Neuronal stem cell (in vitro differentiated cells): ENCODE data around the gene KRTAP4-12.
"Not testable (repeated sequence)": the region's sequence is repeated elsewhere in the genome, so short reads cannot be mapped to it uniquely, and the experiment has no call there.

Experiments
- DNase-seq: peaks from one replicate; pipeline ENCODE4 v3.0.0-alpha.2; 2013; ENCODE audit warnings: low spot score
- H2AFZ ChIP-seq: one replicate; pipeline ENCODE4 v1.6.1; 2013; ENCODE audit warnings: mild to moderate bottlenecking, low read length, inconsistent platforms
- H2AK5ac ChIP-seq: 2 replicates; pipeline ENCODE4 v1.6.1; 2013; ENCODE audit warnings: low read depth, mild to moderate bottlenecking, inconsistent platforms, low read length, moderate library complexity, mixed read lengths
- H2BK120ac ChIP-seq: 2 replicates; pipeline ENCODE4 v1.6.1; 2013; ENCODE audit warnings: low read depth, mild to moderate bottlenecking, inconsistent platforms, low read length, moderate library complexity, mixed read lengths
- H2BK12ac ChIP-seq: one replicate; pipeline ENCODE4 v1.6.1; 2013; ENCODE audit warnings: low read length, inconsistent platforms
- H2BK15ac ChIP-seq: 2 replicates; pipeline ENCODE4 v1.6.1; 2013; ENCODE audit warnings: mild to moderate bottlenecking, low read length, inconsistent platforms, mixed read lengths
- H2BK5ac ChIP-seq: one replicate; pipeline ENCODE4 v1.6.1; 2013; ENCODE audit warnings: inconsistent platforms, mild to moderate bottlenecking, low read length, moderate library complexity
- H3K14ac ChIP-seq: one replicate; pipeline ENCODE4 v1.6.1; 2013; ENCODE audit warnings: low read length, inconsistent platforms
- H3K18ac ChIP-seq: 2 replicates; pipeline ENCODE4 v1.6.1; 2013; ENCODE audit warnings: low read length, inconsistent platforms
- H3K23ac ChIP-seq: 2 replicates; pipeline ENCODE4 v1.6.1; 2013; ENCODE audit warnings: low read depth, mild to moderate bottlenecking, mixed read lengths, low read length, inconsistent platforms; ENCODE audit not compliant: poor library complexity
- H3K27ac ChIP-seq: replicated peaks from 3 replicates; pipeline ENCODE4 v1.5.1; 2013; ENCODE audit warnings: low read length, inconsistent platforms
- H3K27me3 ChIP-seq, 3 experiments: 2 replicates each; pipeline ENCODE4 v1.6.1; 2013; ENCODE audit warnings: low read length in 3 of 3, mild to moderate bottlenecking in 2 of 3, inconsistent platforms in 1 of 3, low read depth in 1 of 3, mixed read lengths in 1 of 3, moderate library complexity in 1 of 3; ENCODE audit not compliant: control insufficient read depth in 3 of 3, insufficient read depth in 3 of 3
- H3K36me3 ChIP-seq, 2 donors: replicated peaks in 1 of 2; 2 replicates each; pipeline ENCODE4 v1.6.1; 2013; ENCODE audit warnings: low read length in 2 of 2; ENCODE audit not compliant: control insufficient read depth in 2 of 2, insufficient read depth in 2 of 2
- H3K4ac ChIP-seq: 2 replicates; pipeline ENCODE4 v1.6.1; 2013; ENCODE audit warnings: inconsistent platforms, mild to moderate bottlenecking, low read length, moderate library complexity
- H3K4me1 ChIP-seq, 2 donors: 1 replicate in 1 of 2; 2 replicates in 1 of 2; pipeline ENCODE4 v1.6.1; 2013; ENCODE audit warnings: low read length in 2 of 2, low read depth in 1 of 2; ENCODE audit not compliant: control insufficient read depth in 2 of 2, insufficient read depth in 1 of 2
- H3K4me2 ChIP-seq: one replicate; pipeline ENCODE4 v1.6.1; 2013; ENCODE audit warnings: mild to moderate bottlenecking, low read length, inconsistent platforms; ENCODE audit not compliant: insufficient read depth, poor library complexity, severe bottlenecking
- H3K4me3 ChIP-seq, 2 donors: 2 replicates each; pipeline ENCODE4 v1.5.1; 2013; ENCODE audit warnings: low read length in 2 of 2, mild to moderate bottlenecking in 2 of 2, inconsistent platforms in 1 of 2, moderate library complexity in 1 of 2
- H3K79me1 ChIP-seq: one replicate; pipeline ENCODE4 v1.6.1; 2013; ENCODE audit warnings: low read depth, mild to moderate bottlenecking, inconsistent platforms, low read length, moderate library complexity
- H3K9ac ChIP-seq: one replicate; pipeline ENCODE4 v1.6.1; 2013; ENCODE audit warnings: mild to moderate bottlenecking, low read depth, low read length, inconsistent platforms; ENCODE audit not compliant: poor library complexity
- H3K9me3 ChIP-seq, 2 donors: replicated peaks in 1 of 2; 2 replicates each; pipeline versions ENCODE3 to v1.6.1; 2013; ENCODE audit warnings: low read length in 2 of 2, mild to moderate bottlenecking in 2 of 2, inconsistent platforms in 1 of 2, low read depth in 1 of 2, mixed read lengths in 1 of 2, moderate library complexity in 1 of 2; ENCODE audit not compliant: control insufficient read depth in 2 of 2, insufficient read depth in 1 of 2
- H4K8ac ChIP-seq: one replicate; pipeline ENCODE4 v1.6.1; 2013; ENCODE audit warnings: low read depth, mild to moderate bottlenecking, inconsistent platforms, low read length, moderate library complexity
- H4K91ac ChIP-seq: one replicate; pipeline ENCODE4 v1.6.1; 2013; ENCODE audit warnings: low read length, low read depth, mild to moderate bottlenecking, inconsistent platforms; ENCODE audit not compliant: poor library complexity
- WGBS, 2 donors: extraction: QIAGEN DNeasy Blood & Tissue Kit; methylation state at CpG; one replicate each; pipeline ENCODE4 v1.1.7; 2013; ENCODE audit warnings: missing lambda C conversion rate in 2 of 2, mixed read lengths in 1 of 2; ENCODE audit not compliant: insufficient read length in 2 of 2, insufficient replicate concordance in 1 of 2; ENCODE audit errors: extremely low coverage in 2 of 2; 5-methylcytosine and 5-hydroxymethylcytosine counted together

The KRTAP4-12 gene

GRCh38 chr17:41099682-41100480, 24.1 kb downstream of the KRTAP4-12 start:
- H3K4ac ChIP-seq, H3K36me3 ChIP-seq, H3K4me1 ChIP-seq, H2AK5ac ChIP-seq, H2BK5ac ChIP-seq, H3K9ac ChIP-seq, H3K4me2 ChIP-seq, H4K91ac ChIP-seq, H3K18ac ChIP-seq, H4K8ac ChIP-seq, H3K9me3 ChIP-seq, H3K14ac ChIP-seq, H2BK12ac ChIP-seq, H3K27me3 ChIP-seq, H3K27ac ChIP-seq, H3K4me3 ChIP-seq, DNase-seq, H3K23ac ChIP-seq, H2AFZ ChIP-seq, H3K79me1 ChIP-seq, H2BK120ac ChIP-seq, H2BK15ac ChIP-seq: not testable (repeated sequence)
- no CpG with 5 or more reads among the region's 7 CpGs for WGBS, 2 donors

GRCh38 chr17:41098481-41098880, 25.5 kb downstream of the KRTAP4-12 start:
- Histone ChIP-seq H3K9me3 (peaks cover 0 to 3% of the 10 kb centered on the region in 2 donors), H3K4ac (no peak overlapping the region), H3K23ac (no peak overlapping the region), H3K4me1 (peaks cover 0 to 2% of the 10 kb centered on the region in 2 donors), H3K79me1 (no peaks in the 10 kb centered on the region), H3K36me3 (no peaks in the 10 kb centered on the region), H4K91ac (no peak overlapping the region), H3K27ac (no peak overlapping the region), H2BK12ac (no peak overlapping the region), H2BK15ac (no peak overlapping the region), H3K4me2 (no peak overlapping the region), H3K18ac (no peak overlapping the region), H3K9ac (no peak overlapping the region), H2BK120ac (no peak overlapping the region), H2AFZ (no peak overlapping the region), H2BK5ac (no peak overlapping the region), H2AK5ac (no peak overlapping the region), H3K4me3 (no peak overlapping the region), H4K8ac (no peak overlapping the region), H3K27me3 (no peaks in the 10 kb centered on the region), H3K14ac (no peak overlapping the region)
- no CpG with 5 or more reads among the region's 6 CpGs for WGBS, 2 donors
- no peak for DNase-seq

- no peak within 1 kb of the TSS for H3K4me2 ChIP-seq
- no peak within 1 kb of the TSS for H2BK5ac ChIP-seq
- H3K14ac ChIP-seq = no peak within 1 kb of the TSS
- H4K91ac ChIP-seq = no peak within 1 kb of the TSS
- no peaks in the 10 kb centered on the region for H3K27me3 ChIP-seq
- no peak within 1 kb of the TSS for H3K4ac ChIP-seq
- no peak within 1 kb of the TSS for H3K18ac ChIP-seq
- H3K79me1 ChIP-seq = no peaks in the 10 kb centered on the region
- H2AFZ ChIP-seq = no peak within 1 kb of the TSS
- H3K9me3 ChIP-seq = peaks cover 0 to 3% of the 10 kb centered on the region in 2 donors
- no peak within 1 kb of the TSS for H2BK12ac ChIP-seq
- H3K36me3 ChIP-seq = no peaks in the 10 kb centered on the region
- no peak within 1 kb of the TSS for H2BK120ac ChIP-seq
- no peak within 1 kb of the TSS for H4K8ac ChIP-seq
- no peak within 1 kb of the TSS for H3K23ac ChIP-seq
- WGBS, 2 donors = no CpG with 5 or more reads among the region's 4 CpGs
- H3K4me3 ChIP-seq = no peak within 1 kb of the TSS
- H3K27ac ChIP-seq = no peak within 1 kb of the TSS
- peaks cover 0 to 2% of the 10 kb centered on the region in 2 donors for H3K4me1 ChIP-seq
- DNase-seq = no peak
- no peak within 1 kb of the TSS for H3K9ac ChIP-seq
- H2AK5ac ChIP-seq = no peak within 1 kb of the TSS
- H2BK15ac ChIP-seq = no peak within 1 kb of the TSS
Measured at GRCh38 chr17:41098042-41098441, 25.9 kb downstream of the KRTAP4-12 start, which contains the start of gene KRTAP4-8. TSS of gene KRTAP4-8 (minus strand) at chr17:41098142. CDS start at chr17:41098084, 58 bp downstream.

- Histone ChIP-seq H3K9ac (no peak overlapping the region), H3K27me3 (no peaks in the 10 kb centered on the region), H3K14ac (no peak overlapping the region), H2AFZ (no peak overlapping the region), H3K4ac (no peak overlapping the region), H2BK120ac (no peak overlapping the region), H4K8ac (no peak overlapping the region), H3K79me1 (no peaks in the 10 kb centered on the region), H2BK15ac (no peak overlapping the region), H3K18ac (no peak overlapping the region), H2BK5ac (no peak overlapping the region), H3K27ac (no peak overlapping the region), H3K36me3 (no peaks in the 10 kb centered on the region), H3K9me3 (peaks cover 0 to 3% of the 10 kb centered on the region in 2 donors), H2AK5ac (no peak overlapping the region), H3K23ac (no peak overlapping the region), H4K91ac (no peak overlapping the region), H3K4me1 (no peaks in the 10 kb centered on the region), H2BK12ac (no peak overlapping the region), H3K4me3 (no peak overlapping the region), H3K4me2 (no peak overlapping the region)
- no CpG with 5 or more reads among the region's 7 CpGs for WGBS, 2 donors
- DNase-seq = no peak
Measured at GRCh38 chr17:41096055-41096454, 27.9 kb downstream of the KRTAP4-12 start.
